Stimulated activated CD4-positive, alpha-beta T cell treated with anti-CD3 and anti-CD28 coated beads, Interleukin-15, amount 100 ng/mL, for 24 hours (primary cell): ENCODE results near the gene HABP4.

Source experiments
- DNase-seq: peaks from one replicate; pipeline ENCODE4 v3.0.0-alpha.2; 2020

The HABP4 gene

DNA sequence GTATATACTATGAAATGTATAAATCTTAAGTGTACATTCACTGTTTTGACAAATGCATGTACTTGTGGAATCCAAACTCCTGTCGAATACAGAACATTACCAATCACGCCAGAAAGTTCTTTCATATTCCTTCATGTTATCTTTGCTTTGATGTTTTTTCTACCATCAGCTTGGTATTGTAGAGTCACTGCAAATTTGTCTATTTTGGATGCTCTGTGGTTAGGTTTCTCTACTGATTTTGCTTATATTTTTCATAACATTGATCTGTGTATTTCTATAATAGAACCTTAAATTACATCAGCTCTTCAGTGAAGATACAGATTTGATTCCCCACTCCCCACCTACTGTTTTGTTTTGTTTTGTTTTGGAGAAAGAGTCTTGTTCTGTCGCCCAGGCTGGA lies 30.8 kb downstream of the HABP4 start:
- no peak for DNase-seq

DNA sequence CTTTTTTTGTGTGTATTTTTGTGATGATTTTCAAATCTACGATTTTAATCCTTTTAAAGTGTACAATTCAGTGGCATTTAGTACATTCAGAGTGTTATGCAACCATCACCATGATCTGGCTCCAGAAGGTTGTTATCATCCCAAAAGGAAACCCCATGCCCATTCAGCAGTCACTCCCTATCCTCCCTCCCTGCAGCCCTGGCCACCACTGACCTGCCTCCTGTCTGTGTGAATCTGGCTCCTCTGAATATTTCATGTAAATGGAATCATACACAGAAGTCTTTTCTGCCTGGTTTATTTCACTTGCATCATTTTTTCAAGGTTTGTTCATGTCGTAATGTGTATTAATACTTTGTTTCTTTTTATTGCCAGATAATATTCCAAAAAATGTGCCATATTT lies 32.5 kb downstream of the HABP4 start:
- no peak for DNase-seq

DNA sequence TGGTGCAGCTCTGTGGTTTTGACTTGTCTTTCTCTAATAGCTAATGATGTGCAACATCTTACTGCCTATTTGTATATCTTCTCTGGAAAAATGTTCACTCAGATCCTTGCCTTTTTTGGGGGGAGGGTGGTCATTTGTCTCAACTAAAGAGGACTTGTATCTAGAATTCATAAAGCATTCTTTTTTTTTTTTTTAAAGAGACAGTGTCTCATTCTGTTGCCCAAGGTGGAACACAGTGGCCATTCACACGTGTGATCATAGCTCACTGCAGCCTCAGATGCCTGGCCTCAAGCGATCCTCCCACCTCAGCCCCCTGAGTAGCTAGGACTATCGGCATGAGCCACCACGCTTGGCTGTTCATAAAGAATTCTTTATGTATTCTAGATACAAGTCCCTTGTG lies 33.2 kb downstream of the HABP4 start:
- DNase-seq: no peak

DNA sequence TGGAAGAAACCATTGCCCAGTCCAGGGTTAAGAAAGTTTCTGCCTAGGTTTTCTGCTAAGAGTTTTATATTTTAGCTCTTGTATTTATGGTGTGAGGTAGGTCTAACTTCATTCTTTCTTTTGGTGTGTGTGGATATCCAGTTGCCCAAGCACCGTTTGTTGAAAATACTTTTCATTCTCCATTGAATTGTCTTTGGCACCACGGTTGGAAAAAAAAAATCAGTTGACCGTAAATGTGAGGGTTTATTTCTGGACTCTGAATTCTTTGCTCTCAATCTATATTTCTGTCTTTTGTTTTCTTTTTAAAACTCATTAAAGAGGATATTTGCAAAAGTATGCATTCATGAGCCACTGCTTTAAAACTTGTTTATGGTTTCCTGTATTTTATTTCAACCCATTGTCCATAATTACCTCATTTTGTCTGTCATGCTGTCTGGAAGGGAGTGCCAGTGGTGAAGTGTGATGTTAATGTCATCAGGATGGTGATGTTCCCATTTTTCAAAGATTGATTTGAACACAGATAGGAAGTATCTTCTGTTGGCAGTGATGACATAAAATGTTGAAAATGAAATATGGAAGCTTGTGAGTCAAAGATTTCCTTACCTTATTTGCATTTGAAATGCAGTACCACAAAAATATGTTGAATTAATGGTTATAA lies 33.9 kb downstream of the HABP4 start:
- no peak for DNase-seq

DNA sequence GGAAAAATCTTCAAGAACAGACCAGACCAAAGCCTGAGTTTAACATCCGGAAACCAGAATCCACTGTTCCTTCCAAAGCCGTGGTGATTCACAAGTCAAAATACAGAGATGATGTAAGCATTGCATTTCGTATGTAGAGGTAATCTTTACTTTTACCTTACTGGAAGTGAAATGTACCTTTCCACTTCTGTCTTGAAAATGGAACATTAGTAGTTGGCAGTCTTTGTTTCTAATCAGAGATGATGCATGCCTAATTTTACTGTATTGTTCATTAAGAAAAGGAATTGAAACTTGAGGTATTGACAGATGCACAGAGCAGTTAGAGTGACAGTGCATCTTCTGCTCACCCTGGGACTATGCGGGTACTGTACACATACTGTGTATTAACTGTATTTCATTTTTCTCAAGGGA lies 34.6 kb downstream of the HABP4 start:
- no peak for DNase-seq

GRCh38 chr9:96485280-96485679 lies 35.3 kb downstream of the HABP4 start:
- no peak for DNase-seq

DNA sequence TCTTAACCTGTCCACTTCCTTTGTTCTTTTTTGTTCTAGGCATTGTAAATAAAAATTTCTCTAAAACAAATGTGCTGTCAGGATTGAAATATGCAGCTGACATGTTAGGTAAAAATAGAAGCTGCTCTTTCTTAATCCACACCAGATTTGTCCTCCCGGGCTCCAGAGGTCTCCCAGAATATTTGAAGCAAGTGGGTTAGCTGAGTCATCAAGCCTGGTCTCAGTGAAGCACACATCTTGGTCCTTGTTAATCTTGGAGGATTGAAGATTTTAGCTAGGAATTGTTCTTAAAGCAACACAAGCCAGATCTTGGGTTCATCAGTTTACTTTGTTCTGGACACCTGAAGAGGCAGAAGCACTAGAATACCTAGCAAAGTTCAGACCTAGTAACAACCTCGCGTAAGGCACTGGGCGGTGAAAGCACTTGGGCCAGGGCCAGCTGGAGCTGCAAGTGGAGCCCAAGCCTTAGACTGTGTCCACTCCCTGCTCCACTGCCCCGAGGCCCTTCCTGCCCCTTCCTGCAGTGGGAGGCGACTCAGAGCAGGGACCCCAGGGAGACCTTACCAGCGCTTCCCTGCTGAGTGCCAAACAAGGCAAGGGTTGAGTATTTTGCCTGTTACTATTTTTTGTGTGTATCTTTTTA lies 36.5 kb downstream of the HABP4 start:
- no peak for DNase-seq

DNA sequence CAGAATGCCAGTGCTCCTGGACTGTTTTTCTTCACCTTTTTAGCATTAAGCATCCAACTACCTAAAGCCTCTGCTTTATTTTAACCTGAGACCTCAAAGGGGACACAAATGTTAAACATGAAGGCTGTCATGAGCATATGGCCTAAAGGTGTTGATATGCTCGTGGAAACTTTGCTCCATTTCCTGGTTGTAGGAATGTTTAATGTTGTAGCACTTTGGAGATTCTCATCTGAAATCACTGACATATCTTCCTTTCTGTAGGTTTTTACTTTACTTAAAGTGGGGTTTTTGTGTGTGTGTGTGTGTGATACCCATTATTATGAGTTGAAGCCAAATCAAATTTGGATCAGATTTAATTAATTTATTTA lies 37.0 kb downstream of the HABP4 start:
- DNase-seq: no peak

DNA sequence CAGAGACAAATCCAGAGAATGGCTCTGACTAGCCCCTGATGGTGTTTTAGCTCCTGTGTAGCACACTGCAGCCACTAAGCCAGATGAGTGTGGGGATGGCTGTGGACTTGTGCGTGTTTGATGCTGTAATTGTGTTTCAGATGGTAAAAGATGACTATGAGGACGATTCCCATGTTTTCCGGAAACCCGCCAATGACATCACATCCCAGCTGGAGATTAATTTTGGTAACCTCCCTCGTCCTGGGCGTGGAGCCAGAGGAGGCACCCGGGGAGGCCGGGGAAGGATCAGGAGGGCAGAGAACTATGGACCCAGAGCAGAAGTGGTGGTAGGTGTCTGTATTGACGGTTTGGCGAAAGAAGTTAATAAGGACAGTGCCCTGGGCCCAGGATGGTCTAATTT lies 38.0 kb downstream of the HABP4 start:
- DNase-seq: no peak

DNA sequence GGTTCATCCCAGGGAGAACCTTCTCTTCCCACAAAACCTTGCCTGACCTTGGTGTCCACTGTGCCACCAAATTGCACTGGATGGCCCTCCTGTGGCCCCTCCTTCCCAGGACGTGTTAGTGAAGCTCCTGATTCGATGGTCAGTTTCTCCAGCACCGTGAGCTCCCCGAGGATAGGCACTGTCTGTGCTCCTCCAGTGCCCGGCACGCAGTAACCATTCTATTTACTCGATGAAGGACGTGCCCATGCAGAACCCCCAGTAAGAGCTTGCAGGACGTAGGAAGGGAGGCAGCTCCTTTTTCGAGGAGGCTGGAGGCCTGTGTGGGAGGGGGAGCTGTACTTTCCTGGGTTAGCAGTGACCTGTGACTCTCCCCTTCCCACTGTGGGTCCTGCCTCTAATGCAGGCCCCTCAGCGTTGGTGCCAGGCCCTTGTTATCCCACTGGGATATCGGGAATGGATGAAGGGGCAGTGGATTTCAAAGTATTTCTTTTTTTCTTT lies 39.6 kb downstream of the HABP4 start:
- DNase-seq: no peak

DNA sequence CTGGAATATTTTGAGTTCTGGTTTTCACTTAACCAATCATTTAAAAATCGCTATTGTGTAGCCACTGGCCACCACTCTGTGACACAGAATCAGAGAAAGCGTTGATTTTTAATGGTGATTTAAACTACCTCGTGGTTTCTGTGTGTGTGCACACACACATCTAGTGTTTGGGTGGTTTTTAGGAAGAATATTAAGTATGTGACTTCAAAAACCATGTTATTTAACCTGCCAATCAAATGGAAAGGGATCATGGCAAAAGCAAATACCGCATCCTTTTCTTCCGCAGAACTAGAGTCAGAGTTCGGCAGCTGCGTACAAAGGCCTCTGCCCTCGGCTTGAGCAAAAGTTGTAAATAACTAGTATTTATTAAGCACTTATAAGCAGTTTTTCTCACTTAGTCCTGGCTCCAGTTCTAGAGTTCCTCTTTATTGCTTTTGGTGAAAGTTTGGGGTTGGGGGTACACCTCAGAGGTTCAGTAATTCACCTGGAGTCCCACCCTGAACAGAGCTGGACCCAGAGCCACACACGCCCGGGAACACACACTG lies 40.6 kb downstream of the HABP4 start:
- no peak for DNase-seq

DNA sequence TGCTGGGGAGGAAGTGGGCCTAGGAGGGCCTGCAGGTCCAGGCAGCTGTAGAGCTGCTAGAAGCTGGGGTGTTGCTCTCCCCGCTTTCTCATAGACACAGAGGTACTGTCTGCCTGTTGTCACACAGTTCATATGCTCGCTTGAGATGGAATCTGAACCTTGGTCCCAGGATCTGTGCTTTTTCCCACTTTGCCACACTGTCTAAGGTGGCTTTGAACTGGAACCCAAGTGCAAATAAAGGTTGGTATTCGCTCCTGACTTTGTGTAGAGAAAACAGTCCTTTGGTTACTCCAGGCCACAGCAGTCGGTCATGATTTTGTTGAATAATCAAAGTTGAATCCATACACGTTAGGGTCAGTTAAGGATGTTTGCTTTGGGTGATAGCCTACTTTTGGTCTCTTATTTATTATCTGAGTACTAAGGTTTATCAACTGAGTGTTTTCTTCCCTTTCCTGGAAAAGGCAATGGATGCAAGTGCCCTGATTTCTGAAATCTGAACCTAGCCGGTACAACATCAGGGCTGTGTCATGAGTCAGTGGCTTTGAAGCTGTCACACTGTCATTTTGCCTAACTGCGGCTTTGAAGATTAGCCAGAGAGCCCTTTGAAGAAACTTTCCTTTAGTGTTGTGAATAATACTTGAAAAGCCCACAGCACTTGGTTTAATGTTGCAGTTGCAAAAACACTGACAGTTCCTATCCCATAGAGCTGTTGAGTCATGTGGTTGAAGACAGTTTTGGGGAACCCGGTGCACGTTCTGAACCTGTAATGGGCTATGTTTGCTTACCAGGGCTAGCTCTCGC lies 41.3 kb downstream of the HABP4 start:
- DNase-seq: peak; percentile 39

GRCh38 chr9:96491880-96492525 lies 42.0 kb downstream of the HABP4 start:
- no peak for DNase-seq

DNA sequence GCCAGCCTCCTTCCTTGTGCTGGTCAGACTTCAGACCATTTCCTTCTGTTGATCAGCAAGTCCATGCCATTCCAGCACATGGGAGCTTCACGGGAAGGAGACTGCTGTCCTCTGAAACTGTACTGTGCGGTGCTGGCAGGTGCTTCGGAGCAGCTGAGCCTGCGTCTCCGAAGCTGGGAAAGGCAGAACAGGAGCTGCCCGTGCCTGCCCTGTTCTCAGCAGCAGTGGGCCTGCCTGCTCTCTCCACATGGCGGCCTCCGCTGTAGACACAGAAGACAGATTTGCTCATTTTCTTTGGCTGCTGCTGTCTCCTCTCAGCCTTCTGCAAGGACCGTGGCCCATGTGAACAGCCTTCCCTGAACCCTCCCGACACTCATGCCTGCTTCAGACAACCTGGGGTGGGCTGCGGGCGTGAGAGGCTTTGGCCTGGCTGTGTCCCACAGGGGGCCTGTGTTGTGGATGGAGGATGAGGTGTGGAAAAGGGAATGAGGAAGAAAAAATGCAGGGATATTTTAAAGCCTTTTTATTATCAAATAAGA lies 43.1 kb downstream of the HABP4 start:
- no peak for DNase-seq

DNA sequence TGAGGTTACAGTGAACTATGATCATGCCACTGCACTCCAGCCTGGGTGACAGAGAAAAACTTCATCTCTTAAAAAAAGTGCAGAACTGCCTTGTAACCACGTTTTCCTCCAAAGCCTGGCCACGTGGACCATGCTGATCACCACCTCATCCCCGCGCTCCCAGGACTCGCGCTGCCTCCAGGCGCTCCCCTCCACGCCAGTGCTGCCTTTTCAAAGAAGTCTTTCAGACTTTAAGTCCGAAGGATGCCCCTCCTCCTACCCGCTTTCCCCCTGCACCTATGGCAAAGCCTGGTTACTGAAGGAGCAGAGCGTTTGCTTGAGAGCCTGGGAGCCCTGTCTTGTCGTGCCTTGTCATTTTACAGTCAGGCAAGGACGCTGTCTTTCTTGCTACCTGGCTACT lies 43.8 kb downstream of the HABP4 start:
- DNase-seq: no peak

DNA sequence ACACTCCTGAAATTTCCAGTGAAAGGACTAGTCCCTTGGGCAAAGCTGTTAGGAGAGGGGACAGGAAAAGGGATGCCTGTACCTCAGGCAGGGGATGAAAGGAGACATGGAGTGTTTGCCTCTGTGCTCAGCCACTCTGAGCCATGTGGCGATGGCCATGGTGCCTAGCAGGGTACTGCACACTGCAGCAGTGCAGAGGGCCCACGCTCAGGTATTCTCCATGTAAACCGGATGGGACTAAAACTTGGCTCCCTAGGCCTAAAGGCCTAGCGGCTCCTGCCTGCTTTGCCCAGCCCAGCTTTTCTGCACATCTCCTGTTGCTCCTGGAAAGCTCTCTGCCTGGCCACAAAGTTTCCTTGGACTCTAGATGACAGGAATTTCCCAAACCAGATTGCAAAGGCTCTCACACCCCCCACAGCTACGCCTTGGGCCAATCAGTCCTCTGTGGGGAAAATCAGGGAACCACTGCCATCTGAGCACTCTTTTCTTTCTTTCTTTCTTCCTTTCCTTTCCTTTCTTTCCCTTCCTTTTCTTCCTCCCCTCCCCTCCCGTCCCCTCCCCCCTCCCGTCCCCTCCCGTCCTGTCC lies 44.3 kb downstream of the HABP4 start:
- DNase-seq: no peak

GRCh38 chr9:96495341-96495740 lies 45.4 kb downstream of the HABP4 start:
- DNase-seq: no peak

GRCh38 chr9:96496368-96497116 lies 46.6 kb downstream of the HABP4 start:
- no peak for DNase-seq

- no peak for DNase-seq
Observed at GRCh38 chr9:96497117-96497399, 47.1 kb downstream of the HABP4 start.

DNA sequence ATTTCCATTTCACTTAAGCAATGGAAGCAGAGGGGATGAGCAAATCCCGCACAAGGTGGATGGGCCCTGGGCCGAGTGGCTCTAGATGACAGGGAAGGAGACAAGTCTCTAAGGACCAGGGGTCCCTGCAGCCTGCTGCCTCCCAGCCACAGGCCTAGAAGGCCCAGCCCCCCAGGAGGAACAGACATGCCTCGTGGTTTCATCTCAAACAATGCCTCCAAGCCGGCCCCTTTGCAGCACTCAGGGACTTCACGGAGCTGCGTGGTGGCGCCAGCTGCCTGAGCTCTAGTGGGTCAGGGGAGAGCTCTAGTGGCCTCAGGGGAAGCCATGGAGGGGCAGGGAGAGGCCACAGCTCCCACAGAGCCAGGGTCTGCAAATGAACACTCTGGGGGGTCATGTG lies 48.8 kb downstream of the HABP4 start:
- DNase-seq: no peak

DNA sequence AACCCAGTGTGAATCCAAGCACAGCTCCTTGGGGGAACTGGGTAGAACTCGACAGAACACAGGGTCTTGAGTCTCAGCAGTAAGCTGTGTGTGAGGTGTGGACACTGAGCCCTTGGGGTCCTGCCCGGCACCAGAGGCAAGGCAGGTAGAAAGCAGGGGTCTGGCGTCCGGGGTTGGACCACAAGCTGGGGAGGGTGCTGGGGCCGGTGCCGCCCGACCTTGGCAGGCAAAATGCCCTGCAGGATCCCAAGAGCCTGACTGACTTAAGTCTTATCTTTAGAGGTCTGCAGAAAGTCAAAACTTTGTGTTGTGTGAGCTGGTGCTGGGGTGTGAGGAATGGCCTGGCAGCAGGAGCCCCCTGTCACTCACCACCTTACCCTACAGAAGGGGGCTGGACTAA lies 49.3 kb downstream of the HABP4 start:
- DNase-seq: no peak
